Ascending aorta (tissue), 2 donors: ENCODE results near the gene RASGRF1. TPM values are rescaled to one million over a fixed set of nuclear protein-coding genes. Genes with fewer than 3 reads are reported as not detected.

Source experiments
- DNase-seq, 2 donors: peaks; one replicate each; pipeline ENCODE4 v3.0.0-alpha.2; 2019; ENCODE audit warnings: low spot score in 2 of 2
- H3K27ac ChIP-seq, 2 donors: fragments of 200-600 bp; sonication (generic); one replicate each; pipeline ENCODE4 v1.5.1; 2016 to 2017; ENCODE audit warnings: mild to moderate bottlenecking in 1 of 2
- H3K27me3 ChIP-seq: fragments of 200-600 bp; sonication (generic); one replicate; pipeline ENCODE4 v1.5.1; 2017
- H3K36me3 ChIP-seq, 2 donors: fragments of 200-600 bp; sonication (generic); one replicate each; pipeline ENCODE4 v1.5.1; 2016
- H3K4me1 ChIP-seq, 2 donors: fragments of 200-600 bp; sonication (generic); one replicate each; pipeline ENCODE4 v1.5.1; 2016 to 2017; ENCODE audit warnings: mild to moderate bottlenecking in 1 of 2
- H3K4me3 ChIP-seq, 2 donors: fragments of 200-600 bp; sonication (generic); one replicate each; pipeline ENCODE4 v1.5.1; 2016 to 2017; ENCODE audit warnings: mild to moderate bottlenecking in 1 of 2
- H3K9me3 ChIP-seq, 2 donors: fragments of 200-600 bp; sonication (generic); one replicate each; pipeline ENCODE4 v1.5.1; 2016
- intact Hi-C: fragments of 100-400 bp; cut with DNase I; formaldehyde crosslinking; loops from one replicate; pipeline ENCODE4 v1.15.1; 2023
- total RNA-seq: library from RNA; depleted of rRNA; stranded (reverse); fragments of >200 nt; gene quantifications from one replicate; pipeline ENCODE4 v1.1.0, GENCODE V29; 2016
- TF ChIP-seq, protein P1 (sequence below), 3 experiments: fragments of 200-600 bp in 2 of 3; fragments of 450-650 bp in 1 of 3; sonication (generic) in 2 of 3; IDR thresholded peaks; one replicate each; pipeline ENCODE4 v1.5.1; 2016 to 2019; ENCODE audit warnings: antibody characterized with exemption in 3 of 3, mild to moderate bottlenecking in 1 of 3, moderate library complexity in 1 of 3

The RASGRF1 gene
- total RNA-seq, 1 donor from 2014 or later, result not detected

DNA sequence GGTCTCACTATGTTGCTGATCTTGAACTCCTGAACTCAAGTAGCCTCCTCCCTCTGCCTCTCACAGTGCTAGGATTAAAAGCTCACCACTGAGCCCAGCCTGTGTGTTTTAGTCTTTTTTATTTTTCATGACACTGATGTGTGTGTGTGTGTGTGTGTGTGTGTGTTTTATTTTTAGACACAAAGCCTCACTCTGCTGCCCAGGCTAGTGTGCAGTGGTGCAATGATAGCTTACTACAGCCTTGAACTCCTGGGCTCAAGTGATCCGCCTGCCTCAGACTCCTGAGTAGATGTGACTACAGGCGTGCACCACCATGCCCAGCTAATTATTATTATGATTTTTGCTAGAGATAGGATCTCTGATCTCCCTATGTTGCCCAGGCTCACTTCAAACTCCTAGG lies 122.5 kb downstream of the RASGRF1 start:
- peaks cover 3 to 13% of the 10 kb centered on the region in 2 donors for H3K4me1 ChIP-seq
- DNase-seq, result no peak

DNA sequence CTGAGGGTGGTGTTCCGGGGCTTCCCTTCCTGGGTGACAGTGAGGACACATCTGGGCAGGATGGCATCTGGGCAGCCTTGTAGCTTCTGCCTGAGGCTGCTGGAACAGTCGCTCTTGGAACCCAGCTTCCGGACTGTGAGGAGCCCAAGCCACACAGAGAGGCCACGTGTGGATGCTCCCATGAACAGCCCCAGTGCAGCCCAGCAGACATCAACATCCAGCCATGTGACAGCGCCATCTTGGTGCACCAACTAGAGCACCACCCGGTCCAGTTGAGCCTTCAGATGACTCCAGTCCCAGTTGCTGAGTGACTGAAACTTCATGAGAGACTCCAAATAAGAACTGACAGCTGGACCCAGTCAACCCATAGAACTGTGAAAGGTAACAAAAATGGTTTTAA lies 130.3 kb downstream of the RASGRF1 start:
- Histone ChIP-seq H3K9me3 (no peaks in the 10 kb centered on the region), H3K4me3 (no peak overlapping the region), H3K27me3 (no peaks in the 10 kb centered on the region), H3K4me1 (no peaks in the 10 kb centered on the region), H3K36me3 (no peaks in the 10 kb centered on the region), H3K27ac (no peak overlapping the region)
- intact Hi-C loops, result no loop called here
- TF ChIP-seq, protein P1, sequence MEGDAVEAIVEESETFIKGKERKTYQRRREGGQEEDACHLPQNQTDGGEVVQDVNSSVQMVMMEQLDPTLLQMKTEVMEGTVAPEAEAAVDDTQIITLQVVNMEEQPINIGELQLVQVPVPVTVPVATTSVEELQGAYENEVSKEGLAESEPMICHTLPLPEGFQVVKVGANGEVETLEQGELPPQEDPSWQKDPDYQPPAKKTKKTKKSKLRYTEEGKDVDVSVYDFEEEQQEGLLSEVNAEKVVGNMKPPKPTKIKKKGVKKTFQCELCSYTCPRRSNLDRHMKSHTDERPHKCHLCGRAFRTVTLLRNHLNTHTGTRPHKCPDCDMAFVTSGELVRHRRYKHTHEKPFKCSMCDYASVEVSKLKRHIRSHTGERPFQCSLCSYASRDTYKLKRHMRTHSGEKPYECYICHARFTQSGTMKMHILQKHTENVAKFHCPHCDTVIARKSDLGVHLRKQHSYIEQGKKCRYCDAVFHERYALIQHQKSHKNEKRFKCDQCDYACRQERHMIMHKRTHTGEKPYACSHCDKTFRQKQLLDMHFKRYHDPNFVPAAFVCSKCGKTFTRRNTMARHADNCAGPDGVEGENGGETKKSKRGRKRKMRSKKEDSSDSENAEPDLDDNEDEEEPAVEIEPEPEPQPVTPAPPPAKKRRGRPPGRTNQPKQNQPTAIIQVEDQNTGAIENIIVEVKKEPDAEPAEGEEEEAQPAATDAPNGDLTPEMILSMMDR (IDR thresholded peaks at IDR 0.05), result no peak
- no peak for DNase-seq

More for the DNA sequence above, 122.5 kb downstream of the RASGRF1 start:
- Histone ChIP-seq H3K9me3 (no peaks in the 10 kb centered on the region), H3K27ac (no peak overlapping the region), H3K4me3 (no peak overlapping the region), H3K36me3 (no peaks in the 10 kb centered on the region), H3K27me3 (no peaks in the 10 kb centered on the region)
- TF ChIP-seq, protein P1 (IDR thresholded peaks at IDR 0.05), result no peak
- intact Hi-C loops, result loop anchor here (2.0 kb wide), 1 partner anchor 15 kb away; no protein-coding TSS in a partner anchor

DNA sequence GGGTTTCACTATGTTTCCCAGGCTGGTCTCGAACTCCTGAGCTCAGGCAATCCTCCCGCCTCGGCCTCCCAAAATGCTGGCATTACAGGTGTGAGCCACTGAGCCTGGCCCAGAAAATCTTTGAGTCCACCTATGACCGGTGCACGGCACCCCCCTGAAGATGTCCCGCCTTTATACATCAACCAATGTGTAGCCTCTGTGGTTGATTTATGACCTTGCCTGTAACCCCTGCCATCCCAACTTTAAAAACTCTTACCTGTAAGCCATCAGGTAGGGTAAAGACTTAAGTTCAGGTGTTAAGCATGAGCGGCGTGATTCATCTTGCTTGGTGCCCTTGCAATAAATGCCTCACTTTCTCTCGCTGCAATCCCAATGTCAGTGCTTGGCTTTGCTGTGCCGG lies 131.2 kb downstream of the RASGRF1 start:
- intact Hi-C loops, result no loop called here
- no peaks in the 10 kb centered on the region for H3K4me1 ChIP-seq
- H3K36me3 ChIP-seq, result no peaks in the 10 kb centered on the region
- DNase-seq, result no peak
- H3K4me3 ChIP-seq, result no peak overlapping the region
- TF ChIP-seq, protein P1 (IDR thresholded peaks at IDR 0.05), result no peak
- no peaks in the 10 kb centered on the region for H3K9me3 ChIP-seq
- no peak overlapping the region for H3K27ac ChIP-seq
- no peaks in the 10 kb centered on the region for H3K27me3 ChIP-seq

DNA sequence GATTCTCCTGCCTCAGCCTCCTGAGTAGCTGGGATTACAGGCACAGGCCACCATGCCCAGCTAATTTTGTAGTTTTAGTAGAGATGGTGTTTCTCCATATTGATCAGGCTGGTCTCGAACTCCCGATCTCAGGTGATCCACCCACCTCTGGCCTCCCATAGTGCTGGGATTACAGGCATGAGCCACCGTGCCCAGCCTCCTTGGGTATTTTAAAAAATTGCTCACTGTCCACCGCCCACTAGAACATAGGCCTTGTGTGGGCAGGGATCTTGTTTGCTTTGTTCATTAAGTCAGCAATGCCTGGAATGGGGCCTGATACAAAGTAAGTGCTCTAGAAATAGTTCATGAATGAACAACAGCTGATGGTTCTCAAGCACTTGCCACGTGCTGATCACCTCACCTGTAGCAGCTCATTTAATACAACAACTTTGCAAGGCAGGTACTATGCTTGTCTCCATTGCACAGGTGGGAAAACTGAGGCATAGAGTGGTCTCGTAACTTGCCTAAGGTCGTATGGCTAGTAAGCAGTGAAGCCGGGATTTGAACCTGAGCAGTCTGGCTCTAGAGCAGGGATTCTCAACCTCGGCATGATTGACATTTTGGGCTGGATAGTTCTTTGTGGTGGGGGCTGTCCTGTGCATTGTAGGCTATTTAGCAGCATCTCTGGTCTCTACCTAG lies 133.0 kb downstream of the RASGRF1 start:
- TF ChIP-seq, protein P1 (IDR thresholded peaks at IDR 0.05), result no peak
- H3K4me3 ChIP-seq, result no peak overlapping the region
- H3K27ac ChIP-seq, result no peak overlapping the region
- H3K4me1 ChIP-seq, result no peaks in the 10 kb centered on the region
- no peaks in the 10 kb centered on the region for H3K27me3 ChIP-seq
- intact Hi-C loops, result no loop called here
- no peaks in the 10 kb centered on the region for H3K9me3 ChIP-seq
- H3K36me3 ChIP-seq, result no peaks in the 10 kb centered on the region
- no peak for DNase-seq

DNA sequence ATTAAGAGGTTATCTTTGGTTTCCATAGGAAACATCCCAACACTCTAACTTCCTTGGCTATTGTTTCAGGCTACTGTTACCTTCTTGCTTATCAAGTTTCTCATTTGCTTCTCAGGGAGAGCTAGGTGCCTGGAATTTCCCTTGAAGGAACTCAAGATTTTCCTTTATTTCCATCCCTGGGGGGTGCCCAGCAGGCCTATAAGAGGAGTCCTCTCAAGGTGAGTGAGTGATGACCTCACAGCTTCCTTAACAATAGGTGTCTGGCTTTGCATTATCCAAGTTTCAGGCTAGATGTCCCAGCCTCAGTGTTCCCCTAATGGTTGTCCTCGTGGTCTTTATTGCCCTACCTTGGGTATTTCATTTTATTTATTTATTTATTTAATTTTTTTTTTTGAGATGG lies 133.6 kb downstream of the RASGRF1 start:
- H3K27ac ChIP-seq, result no peak overlapping the region
- intact Hi-C loops, result no loop called here
- H3K4me1 ChIP-seq, result no peaks in the 10 kb centered on the region
- no peaks in the 10 kb centered on the region for H3K9me3 ChIP-seq
- no peaks in the 10 kb centered on the region for H3K36me3 ChIP-seq
- no peak for DNase-seq
- no peaks in the 10 kb centered on the region for H3K27me3 ChIP-seq
- H3K4me3 ChIP-seq, result no peak overlapping the region
- TF ChIP-seq, protein P1 (IDR thresholded peaks at IDR 0.05), result no peak
